Tibial nerve (tissue), 4 donors: ENCODE measurements around the gene RPS28. TPM values are rescaled to one million over a fixed set of nuclear protein-coding genes. Genes with fewer than 3 reads are reported as not detected.
"Not testable (repeated sequence)": the region's sequence is repeated elsewhere in the genome, so short reads cannot be mapped to it uniquely, and the experiment has no call there.

Experiments used
- DNase-seq, 2 donors: peaks; one replicate each; pipeline ENCODE4 v3.0.0-alpha.2; 2019; ENCODE audit warnings: low spot score in 2 of 2
- H3K27ac ChIP-seq, 4 donors: fragments of 200-600 bp; sonication (generic) in 3 of 4; one replicate each; pipeline ENCODE4 v1.5.1; 2017 to 2019; ENCODE audit warnings: mild to moderate bottlenecking in 1 of 4
- H3K27me3 ChIP-seq, 2 donors: fragments of 200-600 bp; sonication (generic) in 1 of 2; one replicate each; pipeline versions ENCODE4 v1.5.1 to v1.6.0; 2017 to 2019
- H3K36me3 ChIP-seq, 3 donors: fragments of 200-600 bp; sonication (generic); one replicate each; pipeline ENCODE4 v1.5.1; 2018 to 2019
- H3K4me1 ChIP-seq, 4 donors: fragments of 200-600 bp; sonication (generic) in 3 of 4; one replicate each; pipeline ENCODE4 v1.5.1; 2017 to 2019
- H3K4me3 ChIP-seq, 4 donors: fragments of 200-600 bp; sonication (generic) in 3 of 4; one replicate each; pipeline ENCODE4 v1.5.1; 2017 to 2019; ENCODE audit warnings: mild to moderate bottlenecking in 1 of 4, moderate library complexity in 1 of 4
- H3K9me3 ChIP-seq, 4 donors: fragments of 200-600 bp; sonication (generic) in 3 of 4; one replicate each; pipeline ENCODE4 v1.5.1; 2017 to 2019
- EP300 ChIP-seq, 2 donors: sonication (generic); formaldehyde crosslinking; IDR thresholded peaks; one replicate each; pipeline ENCODE4 v1.6.1; 2017; ENCODE audit warnings: antibody characterized with exemption in 2 of 2, mild to moderate bottlenecking in 1 of 2
- POLR2A ChIP-seq, 2 donors: fragments of 450-650 bp; IDR thresholded peaks; one replicate each; pipeline ENCODE4 v1.6.1; 2017; ENCODE audit warnings: antibody characterized with exemption in 2 of 2, mild to moderate bottlenecking in 2 of 2, moderate library complexity in 2 of 2
- WGBS, 2 donors: methylation state at CpG; one replicate each; pipeline ENCODE4 v1.1.5; 2018; 5-methylcytosine and 5-hydroxymethylcytosine counted together
- total RNA-seq, 4 donors: library from RNA; depleted of rRNA; stranded (reverse); fragments of >200 nt; gene quantifications; one replicate each; pipeline ENCODE4 v1.1.0, GENCODE V29; 2016
- TF ChIP-seq, protein P1 (sequence below), 5 experiments: fragments of 200-600 bp in 3 of 5; fragments of 450-650 bp in 2 of 5; sonication (generic) in 3 of 5; IDR thresholded peaks; one replicate each; pipeline ENCODE4 v1.5.1; 2016 to 2019; ENCODE audit warnings: antibody characterized with exemption in 5 of 5, mild to moderate bottlenecking in 3 of 5, moderate library complexity in 2 of 5

The RPS28 gene
- total RNA-seq, 4 donors from 2014 or later = 398 to 559 (median 412) TPM

DNA sequence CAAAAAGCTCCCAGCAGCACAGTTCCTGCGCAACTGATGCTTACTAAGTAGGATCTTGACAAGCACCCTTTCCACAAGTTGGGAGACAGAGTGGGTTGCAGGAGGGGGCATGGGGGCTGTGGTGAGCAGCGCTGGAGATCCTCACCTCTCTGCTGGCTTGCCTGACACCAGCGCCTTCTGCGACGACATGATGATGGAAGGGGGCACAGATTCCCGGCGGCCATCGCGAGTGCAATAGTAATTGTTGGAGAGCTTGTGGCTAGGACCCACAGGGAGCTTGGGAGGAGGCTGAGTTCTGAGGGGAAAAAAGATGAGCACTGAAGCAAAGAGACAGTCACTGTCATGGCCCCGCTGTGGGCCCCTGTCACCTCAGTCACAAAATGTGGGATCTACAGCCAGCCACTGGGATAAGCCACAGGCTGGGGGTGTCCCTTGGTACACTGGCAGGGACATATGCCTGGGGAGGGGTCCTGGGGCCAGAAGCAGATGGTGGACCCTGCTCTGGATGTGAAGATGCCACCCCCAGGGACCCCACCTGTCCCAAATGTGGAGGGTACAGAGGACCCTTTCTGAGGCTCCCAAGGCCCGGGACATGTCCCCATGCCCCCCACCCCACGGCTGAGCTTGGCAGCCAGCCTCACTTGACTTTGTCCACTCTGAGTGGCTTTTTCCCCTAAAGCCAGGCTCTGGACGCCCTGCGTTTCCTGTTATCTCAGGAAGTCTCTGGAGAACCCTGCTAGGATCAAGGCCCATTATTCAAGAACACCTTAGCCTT, 4.8 kb upstream of the RPS28 start:
- DNase-seq = no peak
- WGBS, 2 donors = 80 to 86% methylated on average over 14 of the region's 14 CpGs
- Histone ChIP-seq H3K4me3 (no peak overlapping the region), H3K9me3 (no peaks in the 10 kb centered on the region), H3K36me3 (peaks cover 0 to 65% (median 17%) of the 10 kb centered on the region in 3 donors), H3K27ac (no peak overlapping the region), H3K4me1 (peaks cover 0 to 27% (median 8%) of the 10 kb centered on the region in 4 donors), H3K27me3 (no peaks in the 10 kb centered on the region)
- TF ChIP-seq EP300 (IDR thresholded peaks at IDR 0.05) (no peak), POLR2A (IDR thresholded peaks at IDR 0.05) (no peak)
- TF ChIP-seq, protein P1, sequence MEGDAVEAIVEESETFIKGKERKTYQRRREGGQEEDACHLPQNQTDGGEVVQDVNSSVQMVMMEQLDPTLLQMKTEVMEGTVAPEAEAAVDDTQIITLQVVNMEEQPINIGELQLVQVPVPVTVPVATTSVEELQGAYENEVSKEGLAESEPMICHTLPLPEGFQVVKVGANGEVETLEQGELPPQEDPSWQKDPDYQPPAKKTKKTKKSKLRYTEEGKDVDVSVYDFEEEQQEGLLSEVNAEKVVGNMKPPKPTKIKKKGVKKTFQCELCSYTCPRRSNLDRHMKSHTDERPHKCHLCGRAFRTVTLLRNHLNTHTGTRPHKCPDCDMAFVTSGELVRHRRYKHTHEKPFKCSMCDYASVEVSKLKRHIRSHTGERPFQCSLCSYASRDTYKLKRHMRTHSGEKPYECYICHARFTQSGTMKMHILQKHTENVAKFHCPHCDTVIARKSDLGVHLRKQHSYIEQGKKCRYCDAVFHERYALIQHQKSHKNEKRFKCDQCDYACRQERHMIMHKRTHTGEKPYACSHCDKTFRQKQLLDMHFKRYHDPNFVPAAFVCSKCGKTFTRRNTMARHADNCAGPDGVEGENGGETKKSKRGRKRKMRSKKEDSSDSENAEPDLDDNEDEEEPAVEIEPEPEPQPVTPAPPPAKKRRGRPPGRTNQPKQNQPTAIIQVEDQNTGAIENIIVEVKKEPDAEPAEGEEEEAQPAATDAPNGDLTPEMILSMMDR (IDR thresholded peaks at IDR 0.05) = no peak

DNA sequence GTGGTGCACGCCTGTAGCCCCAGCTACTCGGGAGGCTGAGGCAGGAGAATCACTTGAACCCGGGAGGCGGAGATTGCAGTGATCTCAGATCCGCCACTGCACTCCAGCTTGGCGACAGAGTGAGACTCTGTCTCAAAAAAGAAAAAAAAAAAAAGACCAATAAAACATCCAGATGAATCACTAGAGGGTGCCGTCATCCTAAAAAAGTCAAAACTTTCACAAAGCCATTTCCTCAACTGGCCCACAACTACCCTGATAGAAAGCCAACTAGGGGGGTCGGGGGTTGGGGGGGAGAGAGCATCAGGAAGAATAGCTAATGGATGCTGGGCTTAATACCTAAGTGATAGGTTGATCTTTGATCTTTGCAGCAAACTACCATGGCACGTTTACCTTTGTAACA, 2.5 kb upstream of the RPS28 start:
- DNase-seq, H3K27me3 ChIP-seq, H3K4me3 ChIP-seq, H3K27ac ChIP-seq, H3K9me3 ChIP-seq: not testable (repeated sequence)
- peaks cover 0 to 40% (median 21%) of the 10 kb centered on the region in 4 donors for H3K4me1 ChIP-seq
- H3K36me3 ChIP-seq = peaks cover 0 to 56% (median 7%) of the 10 kb centered on the region in 3 donors
- WGBS, 2 donors = 74 to 75% methylated on average over 9 of the region's 9 CpGs

DNA sequence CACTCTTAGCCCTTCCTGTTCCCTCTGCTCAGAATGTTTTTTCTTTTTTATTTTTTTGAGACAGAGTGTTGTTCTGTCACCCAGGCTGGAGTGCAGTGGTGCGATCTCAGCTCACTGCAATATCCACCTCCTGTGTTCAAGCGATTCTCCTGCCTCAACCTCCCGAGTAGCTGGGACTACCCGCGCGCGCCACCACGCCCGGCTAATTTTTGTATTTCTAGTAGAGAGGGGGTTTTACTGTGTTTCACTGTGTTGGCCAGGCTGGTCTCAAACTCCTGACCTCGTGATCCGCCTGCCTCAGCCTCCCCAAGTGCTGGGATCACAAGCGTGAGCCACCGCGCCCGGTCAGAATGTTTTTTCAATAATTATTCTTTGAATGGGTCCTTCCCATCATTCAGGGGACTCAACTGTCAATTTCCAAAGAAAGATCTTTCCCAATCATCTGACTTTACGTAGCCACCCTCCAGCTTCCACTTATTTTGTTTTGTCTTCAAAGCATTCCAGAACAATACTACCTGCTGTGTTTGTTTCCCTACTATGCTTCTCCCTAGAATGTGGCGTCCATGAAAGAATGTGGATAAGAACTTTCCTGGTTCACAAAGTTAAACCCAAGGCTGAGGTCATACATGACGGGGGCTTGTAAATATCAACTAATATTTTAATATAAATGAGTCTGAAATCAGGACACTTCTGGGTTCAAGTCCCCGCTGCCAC, 1.3 kb upstream of the RPS28 start:
- no peaks in the 10 kb centered on the region for H3K27me3 ChIP-seq
- H3K4me1 ChIP-seq = peaks cover 0 to 51% (median 21%) of the 10 kb centered on the region in 4 donors
- H3K27ac ChIP-seq = peak overlapping the region; percentile 86 to 96 (median 94)
- TF ChIP-seq, protein P1 (IDR thresholded peaks at IDR 0.05) = no peak
- TF ChIP-seq EP300 (IDR thresholded peaks at IDR 0.05) (no peak), POLR2A (IDR thresholded peaks at IDR 0.05) (no peak)
- H3K36me3 ChIP-seq = peaks cover 0 to 56% (median 6%) of the 10 kb centered on the region in 3 donors
- WGBS, 2 donors = 83 to 86% methylated on average over 19 of the region's 19 CpGs
- no peak for DNase-seq
- H3K4me3 ChIP-seq = peak overlapping the region; percentile 80 to 95 (median 88)
- no peaks in the 10 kb centered on the region for H3K9me3 ChIP-seq

DNA sequence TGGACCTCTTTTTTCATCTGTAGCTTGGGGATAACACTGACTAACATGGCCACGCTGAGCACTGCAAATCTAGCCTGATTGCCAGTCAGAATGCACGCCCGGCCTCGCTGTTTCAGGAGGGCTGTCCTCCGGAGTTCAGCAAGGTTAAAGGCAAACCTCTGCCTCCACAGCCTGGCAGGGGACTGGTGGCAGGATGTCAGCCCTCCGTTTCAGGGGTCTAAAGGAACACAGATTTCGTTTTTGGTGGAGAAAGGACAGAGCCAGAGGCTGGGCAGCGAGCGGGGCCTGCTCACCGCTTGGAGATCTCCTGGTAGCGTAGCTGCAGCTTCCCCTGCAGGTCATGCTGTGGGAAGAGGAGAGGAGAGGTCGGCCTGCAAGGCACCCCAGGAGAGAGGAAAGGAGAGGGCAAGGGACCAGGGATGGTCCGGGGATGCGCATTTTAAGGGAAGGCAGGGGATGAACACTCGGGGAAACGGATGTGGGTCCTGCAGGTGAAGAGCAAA, 681 bp upstream of the RPS28 start:
- Histone ChIP-seq H3K27me3 (no peaks in the 10 kb centered on the region), H3K4me3 (peak overlapping the region; percentile 80 to 95 (median 88)), H3K4me1 (peaks cover 0 to 52% (median 21%) of the 10 kb centered on the region in 4 donors), H3K36me3 (peaks cover 0 to 50% (median 0%) of the 10 kb centered on the region in 3 donors), H3K27ac (peak overlapping the region; percentile 86 to 96 (median 94)), H3K9me3 (no peaks in the 10 kb centered on the region)
- WGBS, 2 donors = 0 to 3% methylated on average over 16 of the region's 16 CpGs
- TF ChIP-seq POLR2A (IDR thresholded peaks at IDR 0.05) = no peak
- TF ChIP-seq, protein P1 (IDR thresholded peaks at IDR 0.05) = no peak
- no peak for TF ChIP-seq EP300 (IDR thresholded peaks at IDR 0.05)
- DNase-seq = no peak

DNA sequence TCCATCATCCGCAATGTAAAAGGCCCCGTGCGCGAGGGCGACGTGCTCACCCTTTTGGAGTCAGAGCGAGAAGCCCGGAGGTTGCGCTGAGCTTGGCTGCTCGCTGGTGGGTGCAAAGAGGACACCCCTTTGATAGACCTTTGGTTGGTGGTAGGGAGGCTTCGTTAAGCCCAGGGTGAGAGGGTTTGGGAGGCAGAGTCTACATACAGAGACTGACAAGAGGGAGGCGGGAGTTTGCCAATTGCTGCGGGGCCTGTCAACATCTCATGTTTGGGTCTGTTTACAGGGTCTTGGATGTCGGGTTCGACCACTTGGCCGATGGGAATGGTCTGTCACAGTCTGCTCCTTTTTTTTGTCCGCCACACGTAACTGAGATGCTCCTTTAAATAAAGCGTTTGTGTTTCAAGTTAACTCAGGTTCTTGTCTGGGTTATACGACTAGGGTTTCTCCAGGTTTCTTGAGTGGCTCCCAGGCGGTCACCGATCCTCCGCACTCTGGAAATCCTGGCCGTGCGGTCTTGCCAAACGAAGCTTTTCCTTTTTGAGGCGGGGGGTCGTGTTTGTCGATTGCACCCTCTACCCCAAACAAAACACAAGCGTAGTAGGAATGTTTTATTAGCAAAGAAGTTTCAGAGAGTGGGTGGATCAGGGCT, 816 bp downstream of the RPS28 start:
- Histone ChIP-seq H3K9me3 (peaks cover 0 to 4% (median 0%) of the 10 kb centered on the region in 4 donors), H3K27ac (peak overlapping the region; percentile 86 to 95 (median 92)), H3K27me3 (no peaks in the 10 kb centered on the region), H3K4me3 (peak overlapping the region; percentile 80 to 95 (median 88)), H3K4me1 (peaks cover 0 to 48% (median 21%) of the 10 kb centered on the region in 4 donors), H3K36me3 (peaks cover 0 to 41% (median 0%) of the 10 kb centered on the region in 3 donors)
- 15 to 22% methylated on average over 30 of the region's 30 CpGs for WGBS, 2 donors
- DNase-seq = no peak
- TF ChIP-seq, protein P1 (IDR thresholded peaks at IDR 0.05) = no peak
- TF ChIP-seq POLR2A (IDR thresholded peaks at IDR 0.05) (no peak), EP300 (IDR thresholded peaks at IDR 0.05) (no peak)
